Loucy (cell line): ENCODE data around the gene AZGP1.
"Not testable (repeated sequence)": the region's sequence is repeated elsewhere in the genome, so short reads cannot be mapped to it uniquely, and the experiment has no call there.

ENCODE experiments used
- CTCF ChIP-seq: fragments of 200-600 bp; sonication (generic); conservative IDR thresholded peaks from 2 replicates; pipeline ENCODE4 v1.5.1; 2014; ENCODE audit warnings: mild to moderate bottlenecking, antibody characterized with exemption, low read length
- EZH2phosphoT487 ChIP-seq: fragments of 200-600 bp; IDR thresholded peaks from 2 replicates; pipeline ENCODE4 v1.6.1; 2018; ENCODE audit warnings: antibody characterized with exemption, mild to moderate bottlenecking, moderate library complexity, borderline replicate concordance

DNA sequence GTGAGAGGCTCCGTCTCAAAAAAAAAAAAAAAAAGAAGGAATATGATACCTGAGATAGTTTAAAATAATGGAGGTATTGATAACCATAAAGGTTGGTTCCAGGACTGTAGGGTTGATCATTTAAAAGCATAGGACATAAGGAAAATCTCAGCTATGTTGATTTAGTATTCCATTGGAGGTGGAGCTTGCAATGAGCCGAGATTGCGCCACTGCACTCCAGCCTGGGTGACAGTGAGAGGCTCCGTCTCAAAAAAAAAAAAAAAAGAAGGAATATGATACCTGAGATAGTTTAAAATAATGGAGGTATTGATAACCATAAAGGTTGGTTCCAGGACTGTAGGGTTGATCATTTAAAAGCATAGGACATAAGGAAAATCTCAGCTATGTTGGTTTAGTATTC is 23.2 kb downstream of the AZGP1 start:
- not testable (repeated sequence) for TF ChIP-seq CTCF, EZH2phosphoT487
